Activated CD8-positive, alpha-beta T cell treated with anti-CD3 and anti-CD28 coated beads for 36 hours (primary cell): ENCODE results near the gene PKD2L1. TPM values are rescaled to one million over a fixed set of nuclear protein-coding genes. Genes with fewer than 3 reads are reported as not detected.
A peak's percentile ranks its signal among the peaks of the same experiment; 100 is the strongest.

Source experiments
- ATAC-seq: fragments of 200-7000 bp; cut with Tn5 transposase; one replicate; pipeline ENCODE4 v1.10.0; 2021; ENCODE audit warnings: mild to moderate bottlenecking, moderate library complexity
- CTCF ChIA-PET: fragments of 350-600 bp; sonication (Branson Sonifier 250); formaldehyde crosslinking; loops from one replicate; lab custom pipeline; 2021; ENCODE audit warnings: antibody characterized with exemption; lab: Charles Lee
- POLR2A ChIA-PET: fragments of 350-600 bp; sonication (Branson Sonifier 250); formaldehyde crosslinking; loops from one replicate; lab custom pipeline; 2021; ENCODE audit warnings: antibody characterized with exemption; lab: Charles Lee
- DNase-seq: peaks from one replicate; pipeline ENCODE4 v3.0.0-alpha.2; 2020
- H3K27ac Mint-ChIP-seq: one replicate; pipeline ENCODE4 v1.8.0; 2021; ENCODE audit warnings: mild to moderate bottlenecking, mixed read lengths
- H3K27me3 Mint-ChIP-seq: one replicate; pipeline ENCODE4 v1.8.0; 2021; ENCODE audit warnings: mixed read lengths
- H3K36me3 Mint-ChIP-seq: one replicate; pipeline ENCODE4 v1.8.0; 2021; ENCODE audit warnings: low read depth, mixed read lengths
- H3K4me1 Mint-ChIP-seq: one replicate; pipeline ENCODE4 v1.8.0; 2021; ENCODE audit warnings: low read depth, mixed read lengths
- H3K4me3 Mint-ChIP-seq: one replicate; pipeline ENCODE4 v1.8.0; 2021; ENCODE audit warnings: mild to moderate bottlenecking, moderate library complexity, mixed read lengths
- H3K9me3 Mint-ChIP-seq: one replicate; pipeline ENCODE4 v1.8.0; 2021; ENCODE audit warnings: mixed read lengths
- intact Hi-C: fragments of 100-400 bp; cut with micrococcal nuclease; formaldehyde crosslinking; loops from one replicate; pipeline ENCODE4 v1.10.0; 2022
- total RNA-seq, 2 experiments: library from RNA; stranded (reverse); gene quantifications; one replicate each; pipeline ENCODE4 v1.2.3, GENCODE V29; 2021
- TF ChIP-seq, protein P1 (sequence below): fragments of 200-600 bp; IDR thresholded peaks from one replicate; pipeline ENCODE4 v1.8.0; 2022; ENCODE audit warnings: antibody characterized with exemption, mild to moderate bottlenecking

The PKD2L1 gene
- total RNA-seq, 2 experiments from 2014 or later: not detected

DNA sequence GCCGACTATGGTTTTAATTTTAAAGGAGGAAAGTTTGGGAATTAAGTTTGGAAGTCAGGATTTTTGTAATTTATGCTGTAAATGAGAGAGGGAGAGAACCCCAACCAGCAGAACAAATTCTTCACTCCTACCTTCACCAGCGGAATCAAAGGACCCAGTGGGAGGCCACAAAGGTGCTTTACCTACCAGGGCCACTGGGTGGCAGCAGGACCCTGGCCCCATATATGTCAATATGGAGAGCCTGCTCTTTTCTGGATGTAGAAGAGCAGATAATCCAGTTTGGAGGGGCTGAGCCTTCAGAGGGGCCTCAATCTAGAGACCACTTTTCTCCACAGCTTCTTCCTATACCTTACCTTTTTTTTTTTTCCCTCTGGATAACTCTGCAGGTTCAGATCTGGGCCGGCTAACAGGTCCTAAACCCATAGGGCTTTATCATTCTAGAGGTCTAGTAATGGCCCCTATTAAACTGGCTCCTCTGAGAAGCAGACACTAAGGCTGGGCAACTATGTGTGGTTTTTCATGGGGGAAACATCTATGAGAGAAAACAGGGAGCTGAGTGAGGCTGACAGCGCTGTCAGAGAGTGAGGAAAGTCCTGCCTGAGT is 8.5 kb upstream of the PKD2L1 start:
- H3K27me3 Mint-ChIP-seq: peaks cover 1% of the 10 kb centered on the region
- ChIA-PET CTCF (interaction anchor here (0.7 to 16.7 kb wide), 19 partner anchors 11 to 493 kb away, joined by 3 to 292 read pairs (median 4); partner anchors contain the start of gene SEC31B), POLR2A (interaction anchor here (0.6 to 2.1 kb wide), 5 partner anchors 10 to 180 kb away, joined by 3 to 8 read pairs (median 4); no protein-coding TSS in a partner anchor)
- H3K4me3 Mint-ChIP-seq: no peak overlapping the region
- ATAC-seq (peak; percentile 92), DNase-seq (peak; percentile 90)
- no peaks in the 10 kb centered on the region for H3K9me3 Mint-ChIP-seq
- TF ChIP-seq, protein P1, sequence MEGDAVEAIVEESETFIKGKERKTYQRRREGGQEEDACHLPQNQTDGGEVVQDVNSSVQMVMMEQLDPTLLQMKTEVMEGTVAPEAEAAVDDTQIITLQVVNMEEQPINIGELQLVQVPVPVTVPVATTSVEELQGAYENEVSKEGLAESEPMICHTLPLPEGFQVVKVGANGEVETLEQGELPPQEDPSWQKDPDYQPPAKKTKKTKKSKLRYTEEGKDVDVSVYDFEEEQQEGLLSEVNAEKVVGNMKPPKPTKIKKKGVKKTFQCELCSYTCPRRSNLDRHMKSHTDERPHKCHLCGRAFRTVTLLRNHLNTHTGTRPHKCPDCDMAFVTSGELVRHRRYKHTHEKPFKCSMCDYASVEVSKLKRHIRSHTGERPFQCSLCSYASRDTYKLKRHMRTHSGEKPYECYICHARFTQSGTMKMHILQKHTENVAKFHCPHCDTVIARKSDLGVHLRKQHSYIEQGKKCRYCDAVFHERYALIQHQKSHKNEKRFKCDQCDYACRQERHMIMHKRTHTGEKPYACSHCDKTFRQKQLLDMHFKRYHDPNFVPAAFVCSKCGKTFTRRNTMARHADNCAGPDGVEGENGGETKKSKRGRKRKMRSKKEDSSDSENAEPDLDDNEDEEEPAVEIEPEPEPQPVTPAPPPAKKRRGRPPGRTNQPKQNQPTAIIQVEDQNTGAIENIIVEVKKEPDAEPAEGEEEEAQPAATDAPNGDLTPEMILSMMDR: peak; percentile 91
- H3K27ac Mint-ChIP-seq: peak overlapping the region; percentile 44
- intact Hi-C loops: loop anchor here (1.0 to 5.0 kb wide), 2 partner anchors 95 to 169 kb away; no protein-coding TSS in a partner anchor
- peaks cover 2% of the 10 kb centered on the region for H3K4me1 Mint-ChIP-seq
- no peaks in the 10 kb centered on the region for H3K36me3 Mint-ChIP-seq

DNA sequence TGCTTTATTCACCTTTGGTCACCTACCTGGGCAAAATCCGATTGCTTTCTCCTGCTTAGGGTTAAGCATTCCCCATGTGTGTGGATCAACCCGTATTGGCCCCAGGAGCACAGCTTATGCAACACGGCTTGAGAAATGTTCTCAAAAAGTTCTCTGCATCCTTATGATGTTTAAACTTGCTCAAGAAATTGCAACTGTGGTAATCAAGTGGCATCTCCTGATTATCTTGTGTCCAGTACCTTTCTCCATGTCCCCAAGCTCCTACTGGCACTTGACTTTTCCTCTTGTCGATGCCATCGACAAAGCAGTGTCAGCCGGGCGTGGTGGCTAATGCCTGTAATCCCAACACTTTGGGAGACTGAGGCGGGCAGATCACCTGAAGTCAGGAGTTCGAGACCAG is 4.7 kb upstream of the PKD2L1 start:
- TF ChIP-seq, protein P1: no peak
- no peak for DNase-seq
- no peaks in the 10 kb centered on the region for H3K4me1 Mint-ChIP-seq
- no peak overlapping the region for H3K4me3 Mint-ChIP-seq
- H3K27ac Mint-ChIP-seq: no peak overlapping the region
- no peaks in the 10 kb centered on the region for H3K36me3 Mint-ChIP-seq
- ChIA-PET POLR2A (no interaction called here), CTCF (interaction anchor here (0.5 to 16.7 kb wide), 4 partner anchors 8 to 569 kb away, joined by 3 to 292 read pairs (median 4); no protein-coding TSS in a partner anchor)
- H3K27me3 Mint-ChIP-seq: peaks cover 3% of the 10 kb centered on the region
- H3K9me3 Mint-ChIP-seq: no peaks in the 10 kb centered on the region
- intact Hi-C loops: loop anchor here (5.0 kb wide), 1 partner anchor 173 kb away; no protein-coding TSS in a partner anchor
- no peak for ATAC-seq

DNA sequence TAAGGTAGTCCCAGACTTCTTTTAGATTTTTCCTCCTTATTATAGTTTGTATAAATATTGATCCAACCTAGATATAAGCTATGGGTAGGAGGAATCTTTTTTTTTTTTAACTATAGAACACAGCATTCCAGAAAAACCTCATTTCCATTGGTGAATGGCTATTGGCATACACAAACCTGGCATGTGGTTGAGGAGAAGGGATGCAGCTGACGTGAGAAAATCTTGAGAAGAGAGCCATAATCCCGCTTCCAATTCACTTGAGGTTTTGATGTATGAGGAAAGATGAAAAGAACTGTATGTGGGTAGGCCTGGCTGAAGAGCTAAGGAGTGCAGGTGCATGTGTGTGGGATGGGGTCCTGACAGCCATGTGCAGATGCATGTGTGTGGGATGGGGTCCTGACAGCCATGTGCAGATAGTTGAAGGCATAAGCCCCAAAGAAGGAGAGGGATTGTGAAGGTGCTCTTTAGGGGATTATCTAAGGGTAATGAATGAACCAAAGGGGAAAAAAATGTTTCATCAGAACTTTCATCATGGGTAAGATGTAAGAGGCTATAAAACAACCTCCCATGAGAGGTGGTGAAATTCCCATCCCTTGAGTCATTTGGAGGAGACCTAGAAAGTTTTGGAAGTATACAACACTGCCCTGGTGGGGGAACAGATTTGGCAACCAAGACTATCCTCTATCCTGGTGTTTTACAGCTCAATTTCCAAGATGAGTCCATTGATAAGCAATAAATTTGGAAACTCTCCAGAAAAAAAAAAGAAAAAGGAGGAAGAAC is 3.8 kb upstream of the PKD2L1 start:
- CTCF ChIA-PET: interaction anchor here (0.6 to 16.7 kb wide), 5 partner anchors 9 to 185 kb away, joined by 3 to 292 read pairs (median 4); no protein-coding TSS in a partner anchor
- no peaks in the 10 kb centered on the region for H3K9me3 Mint-ChIP-seq
- ATAC-seq (no peak), DNase-seq (no peak)
- TF ChIP-seq, protein P1: no peak
- no peaks in the 10 kb centered on the region for H3K4me1 Mint-ChIP-seq
- intact Hi-C loops: no loop called here
- H3K4me3 Mint-ChIP-seq: no peak overlapping the region
- POLR2A ChIA-PET: interaction anchor here (0.6 kb wide), 1 partner anchor 547 kb away, joined by 3 read pairs; no protein-coding TSS in a partner anchor
- H3K27ac Mint-ChIP-seq: no peak overlapping the region
- peaks cover 3% of the 10 kb centered on the region for H3K27me3 Mint-ChIP-seq
- no peaks in the 10 kb centered on the region for H3K36me3 Mint-ChIP-seq

DNA sequence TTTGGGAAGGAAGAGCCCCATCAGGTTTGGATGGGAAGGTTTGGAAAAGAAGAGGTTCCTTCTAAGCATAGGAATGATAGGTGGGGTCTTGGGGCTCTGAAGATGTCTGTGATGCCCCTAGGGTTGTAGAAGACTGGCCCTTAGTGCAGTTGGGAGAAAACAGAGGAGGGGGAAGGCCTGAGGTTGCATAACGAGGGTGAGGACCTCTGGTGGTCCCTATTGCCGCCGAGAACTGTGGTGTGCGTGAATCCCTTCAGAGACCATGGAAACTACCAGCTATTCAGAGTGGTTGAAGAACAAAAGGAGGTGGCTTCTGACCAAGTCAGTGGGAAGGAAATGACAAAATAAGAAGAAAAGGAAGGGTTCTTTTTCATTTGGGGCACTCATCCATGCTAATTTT is 3.1 kb upstream of the PKD2L1 start:
- H3K4me1 Mint-ChIP-seq: no peaks in the 10 kb centered on the region
- intact Hi-C loops: no loop called here
- CTCF ChIA-PET: interaction anchor here (1.3 to 16.7 kb wide), 3 partner anchors 9 to 176 kb away, joined by 3 to 292 read pairs (median 5); no protein-coding TSS in a partner anchor
- H3K9me3 Mint-ChIP-seq: no peaks in the 10 kb centered on the region
- ATAC-seq (no peak), DNase-seq (no peak)
- H3K27ac Mint-ChIP-seq: no peak overlapping the region
- H3K27me3 Mint-ChIP-seq: peaks cover 3% of the 10 kb centered on the region
- no peak overlapping the region for H3K4me3 Mint-ChIP-seq
- TF ChIP-seq, protein P1: no peak
- H3K36me3 Mint-ChIP-seq: no peaks in the 10 kb centered on the region
- POLR2A ChIA-PET: interaction anchor here (1.2 kb wide), 1 partner anchor 13 kb away, joined by 4 read pairs; the partner anchor contains the start of gene SCD
